Stimulated activated CD4-positive, alpha-beta T cell treated with anti-CD3 and anti-CD28 coated beads, Interleukin-1b, Interleukin-23, amount 100 ng/mL, for 1 hour (primary cell): ENCODE data around the gene RAPH1.

ENCODE experiments used
- DNase-seq, 2 donors: peaks; one replicate each; pipeline ENCODE4 v3.0.0-alpha.2; 2020; ENCODE audit warnings: low read depth in 2 of 2

RAPH1 gene

DNA sequence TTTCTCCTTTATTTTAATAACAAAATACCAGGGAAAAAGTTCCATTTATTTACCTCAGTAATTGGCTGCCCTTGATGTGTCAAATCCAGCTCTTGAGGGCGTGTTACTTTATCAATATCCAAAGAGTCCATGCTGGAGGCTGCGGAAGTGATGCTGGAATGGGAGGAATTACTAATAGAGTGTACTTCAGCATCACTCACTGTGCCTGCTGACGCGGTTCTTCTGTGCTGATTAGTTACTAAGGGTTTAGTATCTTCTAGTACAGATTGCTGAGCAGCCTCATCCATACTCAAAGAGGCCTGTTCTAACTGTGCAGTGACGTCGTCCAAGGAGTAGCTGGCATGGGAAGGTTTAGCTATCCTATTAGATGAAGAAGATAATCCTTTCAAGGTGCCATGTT is 45.6 kb downstream of the RAPH1 start:
- DNase-seq = no peak

DNA sequence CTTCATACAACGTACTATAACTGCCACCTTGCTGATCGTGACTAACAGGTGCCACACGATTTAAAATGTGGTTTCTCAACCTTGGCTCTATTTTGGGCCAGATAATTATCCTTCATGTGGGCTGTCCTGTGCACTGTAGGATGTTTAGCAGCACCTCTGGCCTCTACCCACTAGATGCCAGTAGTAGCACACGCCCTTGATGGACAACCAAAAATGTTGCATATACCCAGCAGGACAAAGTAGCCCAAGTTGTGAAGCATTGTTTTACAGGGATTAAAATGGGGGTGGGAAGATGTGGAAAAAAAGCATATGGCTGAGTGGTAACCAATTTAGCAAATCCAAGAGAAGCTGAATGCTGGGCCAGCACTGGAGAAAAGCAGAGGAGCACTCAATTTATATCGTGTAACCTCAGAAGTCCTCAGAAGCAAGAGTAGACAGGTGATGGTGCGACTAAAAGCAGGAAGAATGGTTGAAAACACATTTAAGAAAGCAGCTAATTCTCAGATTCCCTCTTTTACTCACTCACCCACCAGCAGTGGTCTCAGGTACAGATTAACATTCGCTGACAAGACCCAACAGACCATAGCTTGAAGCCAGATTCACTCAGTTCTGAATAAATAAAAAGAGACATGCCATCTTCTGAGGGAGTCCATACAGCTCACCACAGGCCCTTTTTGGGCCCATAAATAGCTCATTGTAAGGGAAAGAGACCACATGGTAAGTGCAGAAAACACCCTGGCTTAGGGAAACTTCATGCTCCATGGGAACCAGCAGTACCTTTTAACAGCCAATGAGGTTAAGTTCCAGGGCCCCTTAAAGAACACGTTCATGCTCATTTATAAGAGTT is 50.6 kb downstream of the RAPH1 start:
- peak in 1 of 2 donors; percentile 7 for DNase-seq

DNA sequence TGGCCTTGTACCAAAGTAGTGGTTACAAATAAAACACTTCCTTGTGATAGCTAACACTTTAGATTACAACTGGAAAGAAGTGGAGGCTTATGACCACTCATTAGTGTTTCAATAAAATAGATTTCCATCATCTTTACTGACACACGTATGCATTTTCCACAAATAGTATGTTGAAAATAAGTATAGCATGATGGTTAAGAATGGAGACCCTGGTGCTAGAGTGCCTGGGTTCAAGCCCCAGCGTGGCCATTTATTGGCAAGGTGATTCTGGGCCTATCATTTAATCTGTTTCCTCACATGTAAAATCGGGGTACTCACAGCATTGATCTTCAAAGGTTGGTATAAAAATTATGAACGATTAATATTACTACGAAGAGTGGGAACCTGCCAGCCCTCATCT is 54.5 kb downstream of the RAPH1 start:
- DNase-seq = no peak

DNA sequence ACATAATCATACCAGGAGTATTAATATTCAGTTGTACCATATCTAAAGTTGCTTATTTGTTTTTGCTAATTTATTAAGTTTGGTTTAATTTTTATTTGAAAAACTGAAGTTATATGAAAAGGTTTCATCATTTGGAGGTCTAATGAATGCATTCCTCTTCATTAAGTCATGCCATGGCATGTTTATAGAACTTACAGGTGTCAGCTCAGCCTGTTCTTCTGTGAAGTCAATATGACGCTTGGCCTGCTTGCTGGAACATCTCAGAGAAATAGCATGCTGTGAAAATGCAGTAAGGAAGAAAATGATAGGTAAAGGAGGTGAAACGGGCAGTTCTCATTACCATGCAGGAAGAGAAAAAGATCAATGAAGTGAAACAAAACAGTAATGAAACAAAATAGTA is 58.2 kb downstream of the RAPH1 start:
- no peak for DNase-seq

DNA sequence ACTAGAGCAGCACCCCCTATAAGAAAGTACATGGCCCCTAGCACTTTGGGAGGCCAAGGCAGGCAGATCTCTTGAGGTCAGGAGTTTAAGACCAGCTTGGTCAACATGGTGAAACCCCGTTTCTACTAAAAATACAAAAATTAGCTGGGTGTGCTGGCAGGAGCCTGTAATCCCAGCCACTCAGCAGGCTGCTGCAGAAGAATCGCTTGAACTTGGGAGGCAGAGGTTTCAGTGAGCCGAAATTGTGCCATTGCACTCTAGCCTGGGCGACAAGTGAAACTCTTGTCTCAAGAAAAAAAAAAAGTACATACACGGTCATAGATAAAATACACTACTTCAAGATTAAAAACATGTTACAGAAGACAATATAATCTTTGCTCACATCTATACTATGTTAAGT is 63.8 kb downstream of the RAPH1 start:
- no peak for DNase-seq

DNA sequence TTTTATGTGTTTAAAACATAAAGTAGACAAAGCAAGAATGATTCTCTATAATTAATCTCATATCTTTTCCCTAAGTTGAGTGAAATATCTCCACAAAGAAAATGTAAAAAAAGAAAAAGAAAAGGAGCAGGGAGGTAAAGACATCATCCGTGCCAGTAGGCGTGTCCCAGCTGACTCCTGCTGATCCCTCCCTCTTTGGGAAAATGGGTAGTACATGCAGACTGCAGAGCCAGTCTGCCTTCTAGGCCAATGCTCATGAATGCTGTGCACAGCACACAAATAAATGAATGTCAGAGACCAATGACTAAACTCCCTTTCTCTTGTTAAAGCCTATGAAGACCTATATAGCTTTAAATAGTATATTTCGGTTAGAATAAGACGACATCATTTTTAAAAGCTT is 64.7 kb downstream of the RAPH1 start:
- DNase-seq = no peak

DNA sequence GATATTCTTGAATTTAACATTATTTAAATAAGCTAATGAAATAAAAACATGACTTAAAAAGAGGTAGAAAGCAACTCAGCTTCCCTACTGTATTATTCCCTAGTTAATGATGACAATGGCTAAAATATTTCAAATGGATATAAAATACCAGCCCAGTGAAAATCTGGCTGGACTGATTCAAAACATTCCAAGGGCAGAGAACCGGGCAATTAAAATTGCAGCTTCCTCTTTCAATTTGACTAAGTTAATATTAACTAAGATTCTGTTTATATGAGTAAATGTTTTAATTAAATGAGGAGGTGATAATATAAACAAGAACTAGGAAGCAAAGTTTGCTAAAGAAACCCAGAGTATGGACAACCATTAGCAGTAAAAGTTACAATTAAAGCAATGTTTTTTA is 65.6 kb downstream of the RAPH1 start:
- no peak for DNase-seq

DNA sequence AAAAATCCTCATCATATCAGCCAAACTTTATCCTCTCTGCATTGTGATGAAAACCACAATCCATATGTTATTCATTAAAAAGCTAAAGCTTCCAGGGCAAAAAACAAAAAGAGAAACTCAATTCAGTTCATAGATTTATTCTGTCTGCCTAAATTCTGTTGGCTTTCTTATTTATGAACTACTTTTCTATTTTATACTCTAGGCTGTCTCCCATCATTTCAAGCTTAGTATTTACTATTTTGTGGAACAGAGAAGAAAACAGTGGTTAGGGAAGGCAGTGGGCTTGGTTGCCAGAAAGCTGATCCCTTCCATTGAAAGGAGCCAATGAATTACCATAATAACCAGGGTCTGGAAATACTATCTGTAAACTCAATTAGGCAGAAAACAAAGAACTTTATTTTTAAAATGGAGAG is 71.8 kb downstream of the RAPH1 start:
- DNase-seq = no peak

DNA sequence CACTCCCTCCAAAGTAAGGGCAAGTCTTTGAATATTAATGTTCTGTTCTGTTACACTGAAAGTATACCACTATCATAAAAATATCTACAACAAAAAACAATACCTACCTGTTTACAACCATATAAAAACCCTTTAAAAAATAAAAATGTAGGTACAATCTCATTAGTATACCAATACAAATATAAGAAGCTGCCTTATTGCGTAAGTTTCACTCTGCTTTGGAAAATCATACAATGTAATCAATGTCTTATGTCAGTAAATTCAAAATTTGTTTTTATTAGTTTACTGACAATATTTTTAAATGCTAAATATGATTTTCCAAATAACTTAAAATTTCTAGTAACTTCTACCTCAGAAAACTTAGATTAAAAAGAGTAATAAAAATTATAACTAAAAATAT is 72.8 kb downstream of the RAPH1 start:
- no peak for DNase-seq

DNA sequence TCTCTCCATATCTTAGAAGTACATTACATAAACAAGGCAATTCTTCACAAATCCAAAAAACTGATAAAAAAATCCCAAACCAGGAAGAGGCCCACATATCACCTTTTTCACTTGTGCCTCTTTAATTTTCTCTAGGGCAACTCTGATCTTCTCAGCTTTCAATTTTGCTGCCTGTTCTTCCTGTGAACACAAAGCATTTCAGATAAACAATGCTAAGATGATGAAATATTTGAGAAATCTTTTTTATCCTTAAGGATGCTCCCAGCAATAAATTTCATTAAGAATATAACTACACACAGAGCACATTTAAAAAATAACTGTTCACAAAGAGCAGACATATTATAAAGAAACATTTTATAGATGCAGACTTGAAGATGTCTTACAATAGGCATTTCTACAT is 73.4 kb downstream of the RAPH1 start:
- DNase-seq = no peak

DNA sequence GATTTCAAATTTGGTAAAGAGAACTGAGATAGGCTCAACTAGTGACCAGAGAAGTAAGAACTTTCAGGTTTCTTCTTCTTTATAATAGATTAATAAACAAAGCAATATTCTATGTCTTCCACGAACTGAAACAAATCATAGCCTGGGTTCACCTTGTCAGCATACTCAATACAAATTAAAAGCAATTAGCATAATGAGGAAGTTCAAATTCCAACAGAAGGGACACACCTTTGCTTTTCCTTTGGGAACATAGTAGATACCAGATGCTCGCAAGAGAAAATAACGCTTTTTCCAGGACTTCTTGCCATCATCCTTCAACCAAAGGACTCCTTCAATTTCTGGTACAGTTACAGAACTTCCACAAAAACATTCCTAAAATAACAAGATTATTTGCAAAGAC is 79.9 kb downstream of the RAPH1 start:
- DNase-seq = no peak

DNA sequence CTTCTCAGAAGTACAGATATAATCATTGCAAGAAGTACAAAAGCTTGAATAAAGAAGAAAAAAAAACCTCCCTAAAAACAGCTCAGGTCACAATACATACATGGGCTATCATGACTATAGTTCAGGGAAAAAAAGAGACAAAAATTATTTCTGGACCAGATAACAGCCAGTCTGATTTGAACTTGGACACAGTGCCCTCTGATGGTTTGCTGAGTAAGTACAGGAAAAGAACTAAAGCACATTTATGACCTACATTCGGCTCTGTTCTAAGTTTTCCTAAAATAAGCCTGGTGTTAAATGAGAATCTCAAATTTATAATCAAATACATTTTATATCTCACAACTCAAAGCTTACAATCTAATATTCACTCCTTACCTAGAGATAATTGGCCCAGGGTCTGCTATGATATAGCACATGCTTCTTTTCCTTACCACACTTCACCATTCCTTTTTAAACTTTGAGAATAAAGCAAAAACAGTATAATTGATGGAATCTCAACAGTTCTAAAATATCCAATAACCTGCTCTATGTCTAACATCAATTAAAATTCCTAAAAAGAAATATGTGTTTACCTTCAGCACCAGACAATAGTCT is 81.1 kb downstream of the RAPH1 start:
- no peak for DNase-seq

DNA sequence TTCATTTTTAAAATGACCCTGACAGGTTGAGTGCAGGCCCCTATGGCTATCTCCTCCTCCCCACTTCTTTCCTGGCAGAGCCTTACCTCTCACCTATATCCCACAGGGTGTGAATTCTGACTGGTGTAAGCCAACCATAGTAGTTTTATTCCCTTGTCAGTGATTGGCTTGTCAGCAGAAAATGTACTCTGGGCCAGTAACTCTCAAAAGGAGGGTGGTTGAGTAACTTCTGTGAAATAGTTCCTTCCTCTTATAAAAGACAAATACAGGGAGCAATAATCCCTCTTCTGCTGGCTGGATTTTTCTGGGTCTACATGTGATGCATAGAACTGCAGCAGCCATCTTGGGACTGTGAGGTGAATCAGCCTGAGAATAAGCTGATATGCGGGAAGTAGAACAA is 83.4 kb downstream of the RAPH1 start:
- no peak for DNase-seq

DNA sequence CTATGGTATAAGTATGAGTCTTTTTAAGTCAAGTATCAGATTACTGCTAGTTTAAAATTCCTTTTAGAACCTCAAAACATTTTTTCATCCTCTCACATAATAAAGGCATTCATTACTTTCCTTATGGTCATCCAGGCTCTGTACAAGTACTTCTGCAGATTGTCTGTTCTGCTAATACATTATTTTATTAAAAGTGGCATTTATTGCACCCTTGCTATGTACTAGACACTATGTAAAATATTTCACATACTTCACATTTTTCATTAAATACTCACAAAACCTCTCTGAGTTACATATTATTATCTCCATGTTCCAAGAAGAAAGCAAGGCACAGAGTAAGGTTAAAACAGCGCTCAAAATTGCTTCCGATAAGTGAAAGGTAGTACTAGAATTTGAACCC is 84.1 kb downstream of the RAPH1 start:
- no peak for DNase-seq

DNA sequence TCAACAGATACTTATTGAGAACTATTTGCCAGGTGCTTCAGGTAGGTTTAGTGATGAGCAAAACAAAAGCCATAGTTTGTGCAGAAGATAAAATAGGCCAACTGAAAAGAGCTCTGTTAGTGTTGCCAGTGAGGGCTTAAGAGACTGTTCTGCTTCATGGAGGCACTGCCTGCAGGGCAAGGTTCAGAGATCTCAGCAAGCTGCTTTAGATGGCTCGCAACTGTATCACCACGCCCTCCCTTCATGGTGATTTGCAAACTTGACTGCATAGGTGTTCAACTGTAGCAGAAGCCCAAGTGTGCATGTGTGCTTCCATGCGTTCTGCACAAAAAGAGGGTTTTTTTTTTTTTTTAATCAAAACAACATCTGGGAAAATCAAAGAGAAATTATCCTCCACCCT is 84.5 kb downstream of the RAPH1 start:
- DNase-seq = no peak

DNA sequence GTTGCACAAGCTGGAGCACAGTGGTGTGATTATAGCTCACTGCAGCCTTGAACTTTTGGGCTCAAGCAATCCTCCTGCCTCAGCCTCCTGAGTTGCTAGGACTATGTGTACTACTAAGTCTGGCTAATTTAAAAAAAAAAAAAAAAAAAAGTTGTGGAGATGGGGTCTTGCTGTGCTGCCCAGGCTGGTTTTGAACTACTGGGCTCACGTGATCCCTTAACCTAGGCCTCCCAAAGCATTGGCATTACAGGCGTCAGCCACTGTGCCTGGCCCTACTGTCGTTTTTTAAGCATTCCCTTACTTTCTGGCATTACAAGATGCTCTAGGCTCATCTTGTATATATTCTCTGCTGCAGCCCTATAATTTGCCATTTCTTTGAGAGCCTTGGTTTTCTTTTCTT is 88.3 kb downstream of the RAPH1 start:
- no peak for DNase-seq

DNA sequence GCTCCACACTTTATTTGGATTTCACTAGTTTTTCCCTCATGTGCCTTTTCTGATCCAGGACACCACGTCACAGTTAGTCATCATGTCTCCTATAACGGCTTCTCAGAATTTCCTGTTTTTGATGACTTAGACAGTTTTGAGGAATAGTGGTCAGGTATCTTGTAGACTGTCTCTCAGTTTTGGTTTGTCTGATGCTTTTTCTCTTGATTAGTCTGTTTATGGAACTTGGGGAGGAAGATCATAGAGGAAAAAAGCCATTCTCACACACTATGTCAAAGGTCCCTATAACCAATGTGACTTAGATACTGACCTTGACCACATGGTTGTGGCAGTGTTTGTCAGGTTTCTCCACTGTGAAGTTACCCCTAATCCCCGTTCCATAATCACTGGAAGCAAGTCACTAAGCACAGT is 89.0 kb downstream of the RAPH1 start:
- DNase-seq = no peak

DNA sequence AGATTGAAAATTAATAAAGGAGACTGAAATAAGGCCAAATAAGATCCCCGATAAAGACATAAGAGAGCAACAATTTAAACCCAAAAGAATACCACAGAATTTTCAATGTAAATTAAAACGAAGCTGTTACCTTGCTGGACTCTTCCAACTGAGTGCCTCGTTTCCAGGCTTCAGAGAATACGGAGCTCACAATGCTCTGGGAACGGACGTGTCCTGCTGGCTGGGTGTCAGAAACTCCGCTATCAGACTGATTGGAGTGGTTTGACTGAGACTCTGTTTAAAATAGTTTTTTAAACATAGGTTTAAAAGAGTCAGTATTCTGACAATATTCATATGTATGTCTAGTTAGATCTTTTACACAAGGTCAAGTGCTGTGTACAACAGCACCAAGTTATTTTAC is 90.4 kb downstream of the RAPH1 start:
- DNase-seq = no peak

DNA sequence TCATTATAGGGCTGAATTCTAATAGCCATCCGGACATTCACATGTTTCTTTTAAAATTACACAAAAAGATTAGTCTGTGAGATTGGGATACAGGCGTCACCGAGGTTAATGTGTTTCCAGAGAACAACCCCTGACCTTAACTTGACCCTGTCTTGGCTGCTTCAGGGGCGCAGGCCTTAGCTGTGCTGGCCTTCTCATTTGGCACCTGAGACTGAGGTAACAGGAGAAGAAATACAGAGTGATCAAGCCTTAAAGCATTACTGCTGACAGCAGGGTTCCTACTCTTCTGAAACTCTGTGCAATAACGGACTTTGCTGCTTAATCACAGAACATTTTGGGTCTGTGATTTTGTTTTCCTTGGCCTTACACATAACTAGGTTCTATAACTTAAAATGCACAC is 92.6 kb downstream of the RAPH1 start:
- DNase-seq = no peak

DNA sequence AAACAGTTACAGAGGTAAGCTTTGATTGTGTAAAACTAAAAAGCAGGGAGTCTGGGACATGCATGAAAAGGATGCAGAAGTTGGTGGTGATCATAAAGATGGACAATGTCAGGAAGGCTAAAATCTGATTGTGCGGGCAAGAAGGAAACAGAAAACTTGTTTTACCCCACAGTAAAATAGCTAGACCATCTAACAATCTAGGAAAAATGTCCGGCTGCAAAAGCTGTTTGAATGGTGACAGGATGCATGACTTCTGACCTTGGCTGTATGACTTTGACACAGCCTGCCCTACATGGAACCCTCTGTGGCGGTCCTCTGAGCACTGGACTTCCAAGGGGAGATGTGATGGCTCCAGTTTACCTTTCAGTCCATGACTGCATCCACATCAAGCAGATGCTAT is 93.6 kb downstream of the RAPH1 start:
- DNase-seq = no peak

DNA sequence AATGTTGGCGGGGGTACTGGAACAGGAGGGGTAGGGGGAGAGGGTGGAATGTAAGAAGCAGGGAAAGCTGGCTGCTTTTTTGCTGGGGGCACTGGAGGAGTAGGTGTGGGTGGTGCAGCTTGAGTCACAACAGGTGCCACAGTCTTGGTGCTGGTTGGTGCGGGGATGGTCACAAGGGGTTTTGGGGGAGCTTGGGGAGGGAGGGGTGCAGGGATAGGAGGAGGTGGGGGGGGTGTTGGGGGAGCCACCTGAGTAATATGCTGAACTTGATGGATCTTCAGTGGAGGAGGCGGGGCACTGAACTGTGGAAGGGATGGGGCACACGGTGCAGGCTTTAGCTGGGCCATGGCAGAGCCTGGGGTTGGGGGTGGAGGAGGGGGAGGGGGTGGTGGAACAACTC is 94.4 kb downstream of the RAPH1 start:
- DNase-seq = no peak

DNA sequence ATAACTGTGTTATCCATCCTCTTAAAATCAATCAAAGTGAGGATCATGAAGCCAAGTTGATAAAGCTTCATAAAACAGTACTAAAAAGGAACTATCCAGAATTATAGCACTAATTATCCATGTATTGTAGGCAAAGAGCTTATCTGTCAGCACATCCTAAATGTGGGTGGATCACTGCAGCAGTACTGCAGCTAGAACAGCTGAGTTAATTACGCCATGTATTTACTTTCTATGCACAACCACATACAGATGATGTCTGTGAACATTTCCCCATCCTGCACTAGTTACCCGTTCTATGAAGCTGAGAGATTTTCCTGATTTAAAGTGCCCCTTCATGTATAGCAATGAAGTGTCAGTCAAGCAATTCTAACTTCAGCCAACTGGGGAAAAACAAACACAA is 96.6 kb downstream of the RAPH1 start:
- no peak for DNase-seq

DNA sequence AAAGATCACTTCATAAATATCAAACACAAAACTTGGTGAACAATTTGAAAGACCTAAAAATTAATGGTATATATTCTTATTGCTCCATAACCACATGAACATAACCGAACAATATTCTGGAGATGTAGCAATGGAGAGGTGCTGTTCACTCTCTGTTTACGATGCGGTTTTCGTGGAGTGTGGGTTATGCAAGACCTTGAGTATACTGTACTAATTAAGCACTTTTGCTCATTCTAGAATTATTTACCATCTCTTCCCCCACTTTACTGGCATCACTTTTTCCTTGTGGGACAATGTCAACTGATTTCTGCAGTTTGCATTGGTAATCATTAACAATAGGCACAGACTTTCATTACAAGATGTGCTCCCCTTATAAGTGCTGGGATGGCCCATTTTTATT is 97.6 kb downstream of the RAPH1 start:
- no peak for DNase-seq

DNA sequence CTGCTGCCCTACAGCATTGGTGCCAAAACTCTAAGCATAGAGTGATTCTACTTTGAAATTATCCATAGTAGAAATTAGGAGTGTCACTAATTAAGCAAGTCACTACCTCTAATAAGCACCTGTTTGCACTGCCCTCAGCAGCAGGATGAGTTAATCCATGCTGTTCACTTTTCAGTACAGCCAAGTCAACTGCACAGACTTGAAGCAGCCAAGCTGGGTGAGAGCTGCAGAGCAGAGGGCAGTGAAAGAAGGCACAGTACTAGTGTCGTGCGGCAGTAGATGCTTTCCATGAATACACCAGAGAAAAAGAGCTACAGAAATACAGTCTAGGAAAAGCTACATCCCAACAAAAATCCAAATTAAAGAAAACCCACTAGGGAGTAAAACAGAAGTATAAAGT is 98.6 kb downstream of the RAPH1 start:
- DNase-seq = no peak
